MCF 10A (cell line): ENCODE results near the gene TSC1. TPM values are rescaled to one million over a fixed set of nuclear protein-coding genes. Genes with fewer than 3 reads are reported as not detected.

Experiments used
- BruUV-seq: library from RNA; stranded (reverse); fragments of 400-500 nt; replicated peaks from 2 replicates; lab custom pipeline; 2021; lab: Mats Ljungman, UMichigan
- CTCF ChIA-PET: fragments of 300-600 bp; sonication (Branson Sonifier 250); formaldehyde crosslinking; extraction: SDS; loops from one replicate; lab custom pipeline; 2021; ENCODE audit warnings: antibody characterized with exemption, inconsistent platforms; lab: Yijun Ruan, JAX
- POLR2A ChIA-PET: fragments of 300-600, 350-650 bp; sonication (Branson Sonifier 250); formaldehyde crosslinking; extraction: SDS; loops from one replicate; lab custom pipeline; 2020; ENCODE audit warnings: antibody characterized with exemption, inconsistent platforms; lab: Yijun Ruan, JAX
- DNase-seq: peaks from one replicate; pipeline ENCODE4 v3.0.0-alpha.2; 2018; ENCODE audit not compliant: unreplicated experiment
- H3K27ac Mint-ChIP-seq: one replicate; pipeline ENCODE4 v1.8.0; 2022; ENCODE audit warnings: mild to moderate bottlenecking, low read depth, mixed read lengths; ENCODE audit not compliant: unreplicated experiment
- H3K27me3 Mint-ChIP-seq: one replicate; pipeline ENCODE4 v1.8.0; 2022; ENCODE audit warnings: mixed read lengths; ENCODE audit not compliant: insufficient read depth, unreplicated experiment
- H3K36me3 Mint-ChIP-seq: one replicate; pipeline ENCODE4 v1.8.0; 2022; ENCODE audit warnings: mild to moderate bottlenecking, moderate library complexity, mixed read lengths; ENCODE audit not compliant: insufficient read depth, unreplicated experiment
- H3K4me1 Mint-ChIP-seq: one replicate; pipeline ENCODE4 v1.8.0; 2022; ENCODE audit warnings: mixed read lengths; ENCODE audit not compliant: insufficient read depth, unreplicated experiment
- H3K4me3 Mint-ChIP-seq: one replicate; pipeline ENCODE4 v1.8.0; 2022; ENCODE audit warnings: mild to moderate bottlenecking, moderate library complexity, mixed read lengths; ENCODE audit not compliant: unreplicated experiment
- H3K9me3 Mint-ChIP-seq: one replicate; pipeline ENCODE4 v1.8.0; 2022; ENCODE audit warnings: mixed read lengths; ENCODE audit not compliant: unreplicated experiment
- CTCF ChIP-seq: fragments of 200-600 bp; IDR thresholded peaks from one replicate; pipeline ENCODE4 v1.8.0; 2022; ENCODE audit warnings: antibody characterized with exemption, mild to moderate bottlenecking; ENCODE audit not compliant: unreplicated experiment
- intact Hi-C: fragments of 100-400 bp; cut with micrococcal nuclease; formaldehyde crosslinking; loops from 2 replicates; pipeline ENCODE4 v1.14.1; 2022
- total RNA-seq: library from RNA; stranded (reverse); gene quantifications from 2 replicates; pipeline ENCODE4 v1.2.3, GENCODE V29; 2022

Gene TSC1
- total RNA-seq, 1 experiment from 2014 or later, result 36.6 TPM

GRCh38 chr9:132975961-132976360 is 31.5 kb upstream of the TSC1 start:
- peaks cover 77% of the 10 kb centered on the region for H3K27me3 Mint-ChIP-seq
- H3K27ac Mint-ChIP-seq, result no peak overlapping the region
- ChIA-PET CTCF (interaction anchor here (0.6 to 2.2 kb wide), 4 partner anchors 33 to 404 kb away, joined by 3 to 6 read pairs (median 6); no protein-coding TSS in a partner anchor), POLR2A (no interaction called here)
- no peak for DNase-seq
- no peak overlapping the region for H3K4me3 Mint-ChIP-seq
- H3K4me1 Mint-ChIP-seq, result peaks cover 5% of the 10 kb centered on the region
- no peaks in the 10 kb centered on the region for H3K9me3 Mint-ChIP-seq
- no TSS peak for BruUV-seq
- H3K36me3 Mint-ChIP-seq, result no peaks in the 10 kb centered on the region
- intact Hi-C loops, result loop anchor here (5.0 kb wide), 1 partner anchor 171 kb away; no protein-coding TSS in a partner anchor
- TF ChIP-seq CTCF, result no peak

- H3K9me3 Mint-ChIP-seq, result no peaks in the 10 kb centered on the region
- DNase-seq, result peak; percentile 11
- ChIA-PET CTCF (interaction anchor here (0.6 to 2.2 kb wide), 6 partner anchors 8 to 88 kb away, joined by 3 to 9 read pairs (median 8); no protein-coding TSS in a partner anchor), POLR2A (no interaction called here)
- H3K27me3 Mint-ChIP-seq, result peaks cover 66% of the 10 kb centered on the region
- no peak for TF ChIP-seq CTCF
- H3K4me1 Mint-ChIP-seq, result peaks cover 5% of the 10 kb centered on the region
- no peaks in the 10 kb centered on the region for H3K36me3 Mint-ChIP-seq
- H3K27ac Mint-ChIP-seq, result no peak overlapping the region
- H3K4me3 Mint-ChIP-seq, result no peak overlapping the region
- BruUV-seq, result no TSS peak
- intact Hi-C loops, result loop anchor here (2.0 to 5.0 kb wide), 3 partner anchors 73 to 561 kb away; partner anchors contain the start of gene CFAP77
These were observed 29.3 kb upstream of the TSC1 start for GRCh38 chr9:132973713-132974112.

GRCh38 chr9:132973166-132973565 is 28.8 kb upstream of the TSC1 start:
- H3K4me1 Mint-ChIP-seq, result peaks cover 5% of the 10 kb centered on the region
- intact Hi-C loops, result loop anchor here (2.0 to 5.0 kb wide), 3 partner anchors 72 to 561 kb away; partner anchors contain the start of gene CFAP77
- H3K4me3 Mint-ChIP-seq, result no peak overlapping the region
- no peak overlapping the region for H3K27ac Mint-ChIP-seq
- POLR2A ChIA-PET, result no interaction called here
- peaks cover 60% of the 10 kb centered on the region for H3K27me3 Mint-ChIP-seq
- no peak for DNase-seq
- no TSS peak for BruUV-seq
- no peak for TF ChIP-seq CTCF
- no peaks in the 10 kb centered on the region for H3K36me3 Mint-ChIP-seq
- CTCF ChIA-PET, result interaction anchor here (0.6 to 2.2 kb wide), 6 partner anchors 9 to 305 kb away, joined by 3 to 9 read pairs (median 8); no protein-coding TSS in a partner anchor
- H3K9me3 Mint-ChIP-seq, result no peaks in the 10 kb centered on the region

DNA sequence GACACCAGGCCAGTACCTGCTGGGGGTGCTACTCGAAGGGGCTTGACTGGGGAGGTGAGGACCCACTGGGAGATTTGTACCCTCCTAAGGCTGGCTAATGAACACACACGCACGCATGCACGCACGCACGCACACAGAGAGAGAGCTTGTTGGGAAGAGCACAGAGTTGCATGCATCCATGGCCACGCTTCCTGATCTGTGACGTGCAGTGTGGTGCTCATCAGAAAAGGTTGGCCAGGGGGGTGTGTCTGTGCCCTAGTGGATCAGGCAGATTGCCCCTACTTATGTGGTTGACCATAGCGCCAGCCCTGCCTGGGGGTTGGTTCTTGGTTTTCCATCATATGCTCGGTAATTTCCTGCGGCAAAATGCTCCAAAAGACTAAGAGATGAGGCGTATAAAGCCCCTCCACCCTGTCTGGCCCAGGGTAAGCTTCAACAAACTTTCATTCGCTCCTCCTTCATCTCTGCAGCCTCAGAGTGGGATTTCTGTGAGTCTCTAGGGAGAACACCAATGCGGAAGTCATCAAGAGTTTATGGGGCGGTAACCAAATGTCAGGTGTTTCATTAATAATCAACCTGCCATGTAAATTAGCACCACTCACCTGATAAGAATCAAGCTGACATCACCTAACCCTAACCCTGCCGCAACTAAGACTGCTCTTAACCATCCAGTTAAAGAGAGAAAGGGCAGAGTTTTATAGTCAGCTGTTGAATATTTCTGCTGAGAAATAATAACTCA is 26.1 kb upstream of the TSC1 start:
- no peak for DNase-seq
- Mint-ChIP-seq H3K36me3 (no peaks in the 10 kb centered on the region), H3K9me3 (no peaks in the 10 kb centered on the region), H3K27ac (no peak overlapping the region), H3K27me3 (peaks cover 68% of the 10 kb centered on the region), H3K4me3 (no peak overlapping the region), H3K4me1 (peaks cover 5% of the 10 kb centered on the region)
- BruUV-seq, result no TSS peak
- POLR2A ChIA-PET, result interaction anchor here (0.6 to 0.7 kb wide), 2 partner anchors 196 to 318 kb away, joined by 3 read pairs; no protein-coding TSS in a partner anchor
- CTCF ChIA-PET, result interaction anchor here (0.8 to 1.8 kb wide), 4 partner anchors 9 to 29 kb away, joined by 4 to 6 read pairs (median 4); partner anchors contain the start of gene GFI1B
- intact Hi-C loops, result loop anchor here (5.0 kb wide), 2 partner anchors 168 to 558 kb away; partner anchors contain the start of gene CFAP77
- TF ChIP-seq CTCF, result no peak
